Trophoblast cell (in vitro differentiated cells and primary cell): ENCODE measurements around the gene HIF1AN.

ENCODE experiments used
- DNase-seq, 2 donors: peaks; one replicate each; pipeline ENCODE4 v3.0.0-alpha.2; 2016
- H2AFZ ChIP-seq: 2 replicates; pipeline ENCODE4 v1.6.1; 2013; ENCODE audit warnings: low read length, moderate library complexity, mild to moderate bottlenecking; ENCODE audit not compliant: insufficient read depth, poor library complexity
- H2AK5ac ChIP-seq: 2 replicates; pipeline ENCODE4 v1.6.1; 2013; ENCODE audit warnings: mild to moderate bottlenecking, low read length
- H2BK120ac ChIP-seq: 2 replicates; pipeline ENCODE4 v1.6.1; 2013; ENCODE audit warnings: low read length, mild to moderate bottlenecking, moderate library complexity; ENCODE audit not compliant: insufficient read depth, poor library complexity
- H2BK12ac ChIP-seq: 2 replicates; pipeline ENCODE4 v1.6.1; 2013; ENCODE audit warnings: mild to moderate bottlenecking, low read length, moderate library complexity
- H2BK5ac ChIP-seq: 2 replicates; pipeline ENCODE4 v1.6.1; 2013; ENCODE audit warnings: low read length, low read depth, moderate library complexity, mild to moderate bottlenecking; ENCODE audit not compliant: poor library complexity
- H3K14ac ChIP-seq: 2 replicates; pipeline ENCODE4 v1.6.1; 2013; ENCODE audit warnings: mild to moderate bottlenecking, low read length
- H3K18ac ChIP-seq: 2 replicates; pipeline ENCODE4 v1.6.1; 2013; ENCODE audit warnings: mild to moderate bottlenecking, low read length
- H3K23ac ChIP-seq: 2 replicates; pipeline ENCODE4 v1.6.1; 2013; ENCODE audit warnings: low read length
- H3K27ac ChIP-seq: 2 replicates; pipeline ENCODE4 v1.5.1; 2013; ENCODE audit warnings: low read depth, mild to moderate bottlenecking, inconsistent platforms, low read length, moderate library complexity
- H3K27me3 ChIP-seq: 2 replicates; pipeline ENCODE4 v1.6.1; 2013; ENCODE audit warnings: inconsistent platforms, mild to moderate bottlenecking, low read length, moderate library complexity; ENCODE audit not compliant: insufficient read depth
- H3K36me3 ChIP-seq, 2 experiments: 1 replicate in 1 of 2; 2 replicates in 1 of 2; pipeline ENCODE4 v1.6.1; 2013; ENCODE audit warnings: low read length in 2 of 2, mild to moderate bottlenecking in 2 of 2, moderate library complexity in 1 of 2; ENCODE audit not compliant: insufficient read depth in 2 of 2, control insufficient read depth in 1 of 2
- H3K4ac ChIP-seq: 2 replicates; pipeline ENCODE4 v1.6.1; 2013; ENCODE audit warnings: low read depth, mild to moderate bottlenecking, low read length, moderate library complexity
- H3K4me1 ChIP-seq, 2 experiments: 1 replicate in 1 of 2; 2 replicates in 1 of 2; pipeline ENCODE4 v1.6.1; 2013; ENCODE audit warnings: low read length in 2 of 2, mild to moderate bottlenecking in 2 of 2, moderate library complexity in 1 of 2; ENCODE audit not compliant: insufficient read depth in 2 of 2, control insufficient read depth in 1 of 2
- H3K4me2 ChIP-seq: 2 replicates; pipeline ENCODE4 v1.6.1; 2013; ENCODE audit warnings: inconsistent platforms, mild to moderate bottlenecking, low read length, moderate library complexity
- H3K4me3 ChIP-seq: 2 replicates; pipeline ENCODE4 v1.5.1; 2013; ENCODE audit warnings: mild to moderate bottlenecking, low read depth, low read length, inconsistent platforms
- H3K79me1 ChIP-seq: one replicate; pipeline ENCODE4 v1.6.1; 2013; ENCODE audit warnings: low read length
- H3K79me2 ChIP-seq: 2 replicates; pipeline ENCODE4 v1.6.1; 2013; ENCODE audit warnings: low read length, mild to moderate bottlenecking; ENCODE audit not compliant: control insufficient read depth, insufficient read depth, poor library complexity
- H3K9ac ChIP-seq: 2 replicates; pipeline ENCODE4 v1.6.1; 2013; ENCODE audit warnings: mild to moderate bottlenecking, low read length
- H3K9me3 ChIP-seq: 2 replicates; pipeline ENCODE4 v1.6.1; 2013; ENCODE audit warnings: low read depth, mild to moderate bottlenecking, control low read depth, inconsistent platforms, low read length; ENCODE audit not compliant: insufficient read depth
- H4K12ac ChIP-seq: 2 replicates; pipeline ENCODE4 v1.6.1; 2013; ENCODE audit warnings: low read depth, mild to moderate bottlenecking, low read length, moderate library complexity
- H4K8ac ChIP-seq: 2 replicates; pipeline ENCODE4 v1.6.1; 2013; ENCODE audit warnings: low read depth, mild to moderate bottlenecking, low read length, moderate library complexity
- H4K91ac ChIP-seq: one replicate; pipeline ENCODE4 v1.6.1; 2013; ENCODE audit warnings: low read depth, mild to moderate bottlenecking, low read length, moderate library complexity
- WGBS: extraction: QIAGEN DNeasy Blood & Tissue Kit; methylation state at CpG from one replicate; pipeline ENCODE4 v1.1.7; 2013; ENCODE audit warnings: missing lambda C conversion rate; ENCODE audit not compliant: insufficient read length, insufficient coverage; ENCODE audit errors: extremely low coverage; 5-methylcytosine and 5-hydroxymethylcytosine counted together

HIF1AN gene

GRCh38 chr10:100496567-100496966 is 39.2 kb upstream of the HIF1AN start:
- H3K9ac ChIP-seq = no peak overlapping the region
- no peak overlapping the region for H3K4me2 ChIP-seq
- no peak overlapping the region for H2AK5ac ChIP-seq
- DNase-seq = no peak
- H3K23ac ChIP-seq = no peak overlapping the region
- peaks cover 6 to 9% of the 10 kb centered on the region in 2 experiments for H3K36me3 ChIP-seq
- H3K18ac ChIP-seq = no peak overlapping the region
- H2BK120ac ChIP-seq = no peak overlapping the region
- H4K8ac ChIP-seq = no peak overlapping the region
- WGBS = no CpG with 5 or more reads among the region's 2 CpGs
- H2BK5ac ChIP-seq = no peak overlapping the region
- no peak overlapping the region for H4K91ac ChIP-seq
- no peak overlapping the region for H2BK12ac ChIP-seq
- no peak overlapping the region for H4K12ac ChIP-seq
- H3K9me3 ChIP-seq = peaks cover 2% of the 10 kb centered on the region
- no peak overlapping the region for H3K4me3 ChIP-seq
- H3K79me2 ChIP-seq = no peaks in the 10 kb centered on the region
- no peaks in the 10 kb centered on the region for H3K4me1 ChIP-seq
- H3K27ac ChIP-seq = no peak overlapping the region
- H2AFZ ChIP-seq = no peak overlapping the region
- H3K14ac ChIP-seq = no peak overlapping the region
- H3K27me3 ChIP-seq = no peaks in the 10 kb centered on the region
- no peak overlapping the region for H3K4ac ChIP-seq
- no peaks in the 10 kb centered on the region for H3K79me1 ChIP-seq

DNA sequence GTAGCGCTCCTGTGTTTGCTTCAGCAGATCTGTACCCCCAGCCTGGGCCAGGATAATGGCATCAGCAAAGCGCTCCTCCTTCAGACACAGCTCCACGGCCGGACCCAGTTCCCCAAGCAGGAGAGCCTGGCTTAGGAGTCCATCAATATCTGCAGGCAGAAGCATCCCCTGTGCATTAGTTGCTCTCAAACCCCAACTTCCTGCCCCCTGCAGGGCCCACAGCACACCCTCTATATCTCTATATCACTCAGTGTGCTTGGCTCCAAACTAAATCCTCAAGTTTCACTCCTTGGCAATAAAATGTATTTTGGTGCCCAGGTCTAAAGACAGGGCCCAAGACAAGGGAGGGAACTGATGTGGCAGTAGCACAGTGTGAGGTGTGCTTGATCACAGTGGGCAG is 37.7 kb upstream of the HIF1AN start:
- Histone ChIP-seq H2AK5ac (no peak overlapping the region), H3K79me2 (no peaks in the 10 kb centered on the region), H3K14ac (no peak overlapping the region), H3K4me2 (no peak overlapping the region), H3K18ac (no peak overlapping the region), H2BK12ac (no peak overlapping the region), H4K8ac (no peak overlapping the region), H3K27me3 (no peaks in the 10 kb centered on the region), H3K4ac (no peak overlapping the region), H3K79me1 (no peaks in the 10 kb centered on the region), H3K9ac (no peak overlapping the region), H3K4me3 (peak overlapping the region; percentile 33), H3K23ac (no peak overlapping the region), H2AFZ (no peak overlapping the region), H3K9me3 (peaks cover 2% of the 10 kb centered on the region), H3K36me3 (peaks cover 6 to 9% of the 10 kb centered on the region in 2 experiments), H3K27ac (no peak overlapping the region), H3K4me1 (no peaks in the 10 kb centered on the region), H2BK5ac (no peak overlapping the region), H4K91ac (no peak overlapping the region), H2BK120ac (no peak overlapping the region), H4K12ac (no peak overlapping the region)
- no CpG with 5 or more reads among the region's 4 CpGs for WGBS
- no peak for DNase-seq

- no peak overlapping the region for H3K23ac ChIP-seq
- no peaks in the 10 kb centered on the region for H3K79me2 ChIP-seq
- no peak overlapping the region for H2BK12ac ChIP-seq
- H3K9ac ChIP-seq = no peak overlapping the region
- no peaks in the 10 kb centered on the region for H3K79me1 ChIP-seq
- H3K27ac ChIP-seq = no peak overlapping the region
- H3K18ac ChIP-seq = no peak overlapping the region
- H3K27me3 ChIP-seq = no peaks in the 10 kb centered on the region
- no peak overlapping the region for H3K4ac ChIP-seq
- no peak overlapping the region for H2BK120ac ChIP-seq
- H4K91ac ChIP-seq = no peak overlapping the region
- no peaks in the 10 kb centered on the region for H3K9me3 ChIP-seq
- H3K4me1 ChIP-seq = peaks cover 0 to 4% of the 10 kb centered on the region in 2 experiments
- no peak for DNase-seq
- no peak overlapping the region for H2AFZ ChIP-seq
- peaks cover 2 to 12% of the 10 kb centered on the region in 2 experiments for H3K36me3 ChIP-seq
- no peak overlapping the region for H2AK5ac ChIP-seq
- no peak overlapping the region for H3K4me3 ChIP-seq
- H3K4me2 ChIP-seq = no peak overlapping the region
- H2BK5ac ChIP-seq = no peak overlapping the region
- H3K14ac ChIP-seq = no peak overlapping the region
- no peak overlapping the region for H4K12ac ChIP-seq
- H4K8ac ChIP-seq = no peak overlapping the region
These were observed 34.3 kb upstream of the HIF1AN start for GRCh38 chr10:100501423-100501822.

- Histone ChIP-seq H4K91ac (no peak overlapping the region), H2AFZ (no peak overlapping the region), H4K12ac (no peak overlapping the region), H3K4ac (no peak overlapping the region), H2AK5ac (no peak overlapping the region), H3K4me2 (no peak overlapping the region), H3K27ac (no peak overlapping the region), H4K8ac (no peak overlapping the region), H3K9ac (no peak overlapping the region), H3K23ac (no peak overlapping the region), H2BK5ac (no peak overlapping the region), H3K36me3 (peaks cover 0 to 7% of the 10 kb centered on the region in 2 experiments), H2BK12ac (no peak overlapping the region), H3K79me2 (no peaks in the 10 kb centered on the region), H3K18ac (no peak overlapping the region), H3K9me3 (no peaks in the 10 kb centered on the region), H3K79me1 (peaks cover 3% of the 10 kb centered on the region), H3K4me3 (no peak overlapping the region), H3K27me3 (no peaks in the 10 kb centered on the region), H3K4me1 (peaks cover 13 to 18% of the 10 kb centered on the region in 2 experiments), H3K14ac (no peak overlapping the region), H2BK120ac (no peak overlapping the region)
- DNase-seq = no peak
- no CpG with 5 or more reads among the region's 1 CpG for WGBS
These were observed 32.7 kb upstream of the HIF1AN start for GRCh38 chr10:100502926-100503494.
